ENCODE data around the gene S100A11.

GRCh38 chr1:152072311-152072710, 35.5 kb upstream of the S100A11 start:
- TF ChIP-seq CTCF (IDR thresholded peaks at IDR 0.05) (no peak), POLR2A (IDR thresholded peaks at IDR 0.05) (no peak), POLR2AphosphoS5 (IDR thresholded peaks at IDR 0.05) (no peak)

Data from breast epithelium (tissue), 3 donors.